HG03457 (cell line): ENCODE measurements around the gene SHQ1.
"Not testable (repeated sequence)": the region's sequence is repeated elsewhere in the genome, so short reads cannot be mapped to it uniquely, and the experiment has no call there.

ENCODE experiments used
- ATAC-seq: cut with Tn5 transposase; IDR thresholded peaks from one replicate; pipeline ENCODE4 v1.9.1; 2021; ENCODE audit warnings: moderate number of reproducible peaks; ENCODE audit not compliant: unreplicated experiment

SHQ1 gene

DNA sequence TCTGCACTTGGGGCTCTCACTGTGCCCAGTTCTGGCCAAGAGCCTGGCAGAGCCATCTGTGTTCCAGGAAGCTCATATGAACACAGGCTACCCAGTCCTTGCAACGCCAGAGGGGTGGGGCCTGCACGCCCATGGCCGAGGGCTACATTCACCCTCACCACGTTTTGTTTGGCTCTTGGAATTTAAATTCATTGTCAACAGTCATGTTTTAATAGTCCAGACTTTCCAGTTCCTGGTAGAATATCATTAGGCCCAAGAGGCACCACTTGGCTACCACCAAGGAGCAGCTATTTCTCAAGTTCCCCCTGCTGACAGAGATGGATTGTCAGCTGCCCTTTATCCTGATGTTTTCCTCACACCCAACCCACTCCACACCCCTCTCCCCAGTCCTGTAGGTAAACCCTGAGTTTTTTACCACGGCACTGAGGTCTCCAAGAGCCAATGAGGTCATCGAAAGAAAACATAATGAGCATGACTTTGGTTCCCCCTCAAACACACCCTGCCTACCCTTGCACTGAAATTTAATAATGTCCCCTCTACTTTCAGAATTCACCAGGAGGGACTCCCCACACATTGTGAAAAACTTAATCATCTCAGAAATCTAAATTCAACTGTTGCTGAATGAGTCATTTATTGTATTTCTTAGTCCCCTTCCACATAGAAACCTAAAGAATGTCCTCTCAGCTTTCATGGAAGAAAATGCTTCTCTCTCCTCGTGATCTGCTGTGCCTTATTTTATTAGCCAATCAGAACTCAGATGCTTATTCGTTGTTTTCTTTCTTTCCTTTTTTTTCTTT lies 125.1 kb downstream of the SHQ1 start:
- no peak for ATAC-seq

DNA sequence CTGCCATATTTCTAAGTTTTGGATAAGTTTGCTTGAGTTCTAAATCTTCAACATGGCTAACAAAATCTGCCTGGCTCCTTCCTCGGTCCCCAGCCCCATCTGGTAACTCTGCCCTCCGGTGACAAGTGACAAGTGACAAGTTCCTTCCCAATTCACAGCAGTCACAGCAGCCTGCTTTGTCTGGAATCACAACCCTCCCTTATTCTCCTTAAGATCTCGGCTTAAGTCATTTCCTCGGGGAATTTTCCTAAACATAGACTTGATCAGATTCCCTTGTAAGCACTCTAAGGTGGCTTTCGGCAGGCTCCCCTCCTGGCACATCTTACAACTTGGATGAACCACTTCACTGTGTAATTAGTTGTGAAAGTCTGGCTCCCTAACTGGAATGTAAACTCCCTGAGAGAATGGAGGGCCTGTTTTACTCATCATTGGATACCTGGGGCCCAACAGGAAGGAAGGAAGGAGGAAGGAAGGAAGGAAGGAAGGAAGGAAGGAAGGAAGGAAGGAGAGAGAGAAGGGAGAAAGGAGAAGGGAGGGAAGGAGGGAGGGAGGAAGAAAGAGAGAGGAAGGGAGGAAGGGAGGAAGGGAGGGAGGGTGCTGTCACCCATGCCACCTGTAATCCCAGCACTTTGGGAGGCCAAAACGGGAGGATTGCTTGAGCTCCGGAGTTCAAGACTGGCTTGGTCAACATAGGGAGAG lies 126.4 kb downstream of the SHQ1 start:
- ATAC-seq: no peak

DNA sequence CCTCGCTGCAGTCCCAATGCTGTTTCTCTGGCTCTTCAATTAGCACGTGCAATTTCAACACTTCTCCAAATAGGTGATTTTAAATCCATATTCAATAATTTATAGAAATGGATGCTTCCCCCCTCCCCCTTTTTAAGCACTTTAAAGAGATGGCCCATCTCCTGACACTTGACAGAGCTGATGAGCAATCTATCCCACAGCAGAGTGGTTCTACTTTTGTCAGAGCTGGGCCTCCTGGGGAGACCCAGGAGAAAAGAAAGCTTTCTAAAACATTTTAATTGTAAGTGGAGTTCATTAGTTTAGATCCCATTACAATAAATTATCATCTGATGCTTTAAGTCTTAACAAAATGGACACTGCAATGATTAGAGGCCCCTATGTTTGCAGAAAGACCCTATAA lies 127.7 kb downstream of the SHQ1 start:
- no peak for ATAC-seq

DNA sequence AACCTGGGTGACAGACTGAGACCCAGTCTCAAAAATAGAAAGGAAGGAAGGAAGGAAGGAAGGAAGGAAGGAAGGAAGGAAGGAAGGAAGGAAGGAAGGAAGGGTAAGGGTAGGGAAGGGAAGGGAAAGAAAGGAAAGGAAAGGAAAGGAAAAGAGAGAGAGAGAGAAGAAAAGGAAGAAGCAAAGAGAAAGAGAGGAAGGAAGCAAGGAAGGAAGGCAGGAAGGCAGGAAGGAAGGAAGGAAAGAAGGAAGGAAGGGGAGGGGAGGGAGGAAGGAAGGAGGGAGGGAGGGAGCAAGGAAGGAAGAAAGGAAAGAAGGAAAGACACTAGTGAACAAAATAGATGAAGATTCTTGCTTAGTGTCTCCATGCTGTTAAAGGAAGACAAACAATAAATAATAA lies 129.1 kb downstream of the SHQ1 start:
- ATAC-seq: no peak

DNA sequence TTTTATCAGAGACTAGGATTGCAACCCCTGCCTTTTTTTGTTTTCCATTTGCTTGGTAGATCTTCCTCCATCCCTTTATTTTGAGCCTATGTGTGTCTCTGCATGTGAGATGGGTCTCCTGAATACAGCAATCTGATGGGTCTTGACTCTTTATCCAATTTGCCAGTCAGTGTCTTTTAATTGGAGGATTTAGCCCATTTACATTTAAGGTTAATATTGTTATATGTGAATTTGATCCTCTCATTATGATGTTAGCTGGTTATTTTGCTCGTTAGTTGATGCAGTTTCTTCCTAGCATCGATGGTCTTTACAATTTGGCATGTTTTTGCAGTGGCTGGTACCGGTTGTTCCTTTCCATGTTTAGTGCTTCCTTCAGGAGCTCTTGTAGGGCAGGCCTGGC lies 134.1 kb downstream of the SHQ1 start:
- not testable (repeated sequence) for ATAC-seq

DNA sequence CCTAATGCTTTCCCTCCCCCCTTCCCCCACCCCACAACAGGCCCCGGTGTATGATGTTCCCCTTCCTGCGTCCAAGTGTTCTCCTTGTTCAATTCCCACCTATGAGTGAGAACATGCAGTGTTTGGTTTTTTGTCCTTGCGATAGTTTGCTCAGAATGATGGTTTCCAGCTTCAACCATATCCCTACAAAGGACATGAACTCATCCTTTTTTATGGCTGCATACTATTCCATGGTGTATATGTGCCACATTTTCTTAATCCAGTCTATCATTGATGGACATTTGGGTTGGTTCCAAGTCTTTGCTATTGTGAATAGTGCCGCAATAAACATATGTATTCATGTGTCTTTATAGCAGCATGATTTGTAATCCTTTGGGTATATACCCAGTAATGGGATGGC lies 137.8 kb downstream of the SHQ1 start:
- not testable (repeated sequence) for ATAC-seq

DNA sequence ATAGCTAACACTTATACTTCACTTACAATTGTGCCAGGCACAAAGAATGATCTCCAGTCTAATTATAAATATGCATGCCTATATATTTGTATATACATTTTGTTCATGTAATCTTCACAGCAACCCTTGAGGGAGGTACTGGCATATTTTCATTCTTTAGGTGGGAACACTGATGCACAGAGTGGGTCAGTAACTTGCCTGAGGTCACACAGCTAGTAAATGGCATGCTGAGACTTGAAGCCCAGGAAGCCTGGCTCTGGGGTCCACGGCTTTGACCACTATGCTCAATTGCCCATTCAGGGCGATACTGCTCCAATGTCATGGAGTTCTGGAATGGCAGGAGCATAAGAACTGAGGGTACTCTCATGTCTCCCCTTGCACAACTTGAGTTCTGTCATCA lies 139.8 kb downstream of the SHQ1 start:
- ATAC-seq: no peak

DNA sequence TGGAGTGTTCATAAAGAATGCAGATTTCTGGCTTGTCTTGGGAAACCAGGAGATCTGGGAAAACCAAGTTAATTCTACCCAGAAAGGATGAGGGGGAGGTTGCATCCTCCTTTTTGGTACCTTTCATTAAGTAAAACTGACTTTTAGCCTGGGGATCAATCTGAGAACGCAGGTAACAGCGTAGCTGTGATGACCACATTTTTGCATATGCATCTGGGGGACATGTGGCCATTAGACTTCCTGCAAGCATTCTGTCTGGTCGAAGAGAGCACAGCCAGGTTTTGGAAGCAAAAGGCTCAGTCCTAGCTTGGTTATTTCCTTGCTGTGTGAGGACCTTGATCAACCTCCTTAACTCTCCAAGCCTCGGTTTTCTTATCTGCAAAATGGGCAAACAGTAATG lies 145.2 kb downstream of the SHQ1 start:
- no peak for ATAC-seq

DNA sequence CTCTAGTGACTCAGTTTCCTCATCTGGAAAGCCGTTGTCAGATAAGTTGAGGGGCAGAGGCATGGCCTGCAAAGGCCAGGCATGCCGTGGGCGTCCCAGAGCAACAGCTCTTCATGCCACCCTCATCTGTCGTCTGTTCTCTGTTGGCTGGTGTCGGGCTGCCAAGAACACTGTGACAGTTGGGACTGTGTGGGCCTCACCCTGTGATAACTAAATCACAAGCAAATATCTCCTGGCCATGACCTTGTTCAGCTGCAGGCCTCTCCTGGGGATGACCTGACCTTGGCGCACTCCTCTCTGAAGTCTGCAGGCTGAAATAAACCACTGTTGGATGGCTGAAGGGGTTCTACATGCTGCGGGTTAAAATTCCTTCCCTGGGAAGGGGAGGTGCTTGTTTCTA lies 145.9 kb downstream of the SHQ1 start:
- no peak for ATAC-seq

DNA sequence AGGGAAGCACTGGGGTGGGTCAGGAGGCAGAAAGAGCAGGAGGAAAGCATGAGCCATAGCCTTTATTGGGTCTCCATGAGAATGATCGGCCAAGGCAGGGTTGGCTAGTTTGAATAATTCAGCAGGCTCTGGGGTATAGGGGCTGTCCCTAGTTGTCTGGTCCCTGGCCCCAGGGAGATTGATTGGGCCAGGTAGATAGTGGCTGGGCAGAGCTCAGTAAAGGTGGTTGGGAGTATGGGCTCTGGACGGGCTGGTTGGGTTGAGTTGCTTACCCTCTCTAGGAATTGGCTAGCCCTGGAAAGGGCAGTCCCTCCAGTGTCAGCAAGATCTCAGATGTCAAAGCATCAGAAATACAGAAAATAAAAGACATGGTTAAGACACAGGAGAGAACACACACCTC lies 148.1 kb downstream of the SHQ1 start:
- ATAC-seq: no peak

DNA sequence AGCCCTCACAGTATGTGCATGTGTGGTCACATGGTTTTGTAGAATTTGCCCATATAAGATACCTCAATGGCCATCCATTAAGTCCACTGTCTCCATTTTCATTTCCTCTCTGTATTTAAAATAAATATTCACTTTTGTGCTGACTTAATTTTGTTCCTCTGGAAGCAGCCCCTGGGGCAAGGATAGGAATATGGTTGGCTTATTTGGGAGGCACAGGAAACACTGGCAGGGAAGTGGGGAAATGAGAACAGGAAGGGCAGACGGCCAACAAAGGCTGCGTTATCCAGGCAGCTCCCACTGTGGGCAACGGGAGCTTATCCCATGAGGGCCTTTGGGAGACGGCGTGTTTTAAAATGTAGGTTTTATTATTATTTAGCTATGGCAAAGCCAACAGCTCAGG lies 148.6 kb downstream of the SHQ1 start:
- no peak for ATAC-seq
